ENCODE data around the gene SLC35D3.

The SLC35D3 gene

GRCh38 chr6:136889271-136890193 is 32.6 kb upstream of the SLC35D3 start:
- in situ Hi-C loops (cut with MboI; ENCODE audit: low pct_unique_long_range_greater_than_20kb, low sequenced_read_pairs, unreplicated experiment), result no loop called here
- no peak for TF ChIP-seq CTCF (IDR thresholded peaks at IDR 0.05; ENCODE audit: extremely low read depth, insufficient read depth, missing control alignments)
- DNase-seq (ENCODE audit: low spot score), result no peak

- DNase-seq (ENCODE audit: low spot score), result no peak
- no peak for TF ChIP-seq CTCF (IDR thresholded peaks at IDR 0.05; ENCODE audit: extremely low read depth, insufficient read depth, missing control alignments)
- in situ Hi-C loops (cut with MboI; ENCODE audit: low pct_unique_long_range_greater_than_20kb, low sequenced_read_pairs, unreplicated experiment), result no loop called here
These were observed 31.8 kb upstream of the SLC35D3 start for GRCh38 chr6:136890194-136890839.

GRCh38 chr6:136890986-136891385 is 31.1 kb upstream of the SLC35D3 start:
- in situ Hi-C loops (cut with MboI; ENCODE audit: low pct_unique_long_range_greater_than_20kb, low sequenced_read_pairs, unreplicated experiment), result no loop called here
- no peak for DNase-seq (ENCODE audit: low spot score)
- no peak for TF ChIP-seq CTCF (IDR thresholded peaks at IDR 0.05; ENCODE audit: extremely low read depth, insufficient read depth, missing control alignments)

GRCh38 chr6:136893187-136893586 is 28.9 kb upstream of the SLC35D3 start:
- DNase-seq (ENCODE audit: low spot score), result no peak
- in situ Hi-C loops (cut with MboI; ENCODE audit: low pct_unique_long_range_greater_than_20kb, low sequenced_read_pairs, unreplicated experiment), result no loop called here
- no peak for TF ChIP-seq CTCF (IDR thresholded peaks at IDR 0.05; ENCODE audit: extremely low read depth, insufficient read depth, missing control alignments)

- no peak for DNase-seq (ENCODE audit: low spot score)
- no peak for TF ChIP-seq CTCF (IDR thresholded peaks at IDR 0.05; ENCODE audit: extremely low read depth, insufficient read depth, missing control alignments)
- in situ Hi-C loops (cut with MboI; ENCODE audit: low pct_unique_long_range_greater_than_20kb, low sequenced_read_pairs, unreplicated experiment), result no loop called here
These were observed 26.2 kb upstream of the SLC35D3 start for GRCh38 chr6:136895901-136896300.

GRCh38 chr6:136897071-136897470 is 25.0 kb upstream of the SLC35D3 start:
- DNase-seq (ENCODE audit: low spot score), result no peak

More at GRCh38 chr6:136897071-136897470, 25.0 kb upstream of the SLC35D3 start:
- TF ChIP-seq CTCF (IDR thresholded peaks at IDR 0.05; ENCODE audit: extremely low read depth, insufficient read depth, missing control alignments), result no peak
- in situ Hi-C loops (cut with MboI; ENCODE audit: low pct_unique_long_range_greater_than_20kb, low sequenced_read_pairs, unreplicated experiment), result no loop called here
